GM10266 (cell line): ENCODE results near the gene WNT4.

Experiments
- DNase-seq: peaks from one replicate; pipeline ENCODE4 v3.0.0; 2012; ENCODE audit errors: extremely low spot score
- TF ChIP-seq, protein P1 (sequence below): IDR thresholded peaks from 2 replicates; pipeline ENCODE4 v1.5.1; 2012; ENCODE audit warnings: mild to moderate bottlenecking, low read depth; ENCODE audit not compliant: control insufficient read depth, insufficient read depth; ENCODE audit errors: missing control alignments

Gene WNT4

DNA sequence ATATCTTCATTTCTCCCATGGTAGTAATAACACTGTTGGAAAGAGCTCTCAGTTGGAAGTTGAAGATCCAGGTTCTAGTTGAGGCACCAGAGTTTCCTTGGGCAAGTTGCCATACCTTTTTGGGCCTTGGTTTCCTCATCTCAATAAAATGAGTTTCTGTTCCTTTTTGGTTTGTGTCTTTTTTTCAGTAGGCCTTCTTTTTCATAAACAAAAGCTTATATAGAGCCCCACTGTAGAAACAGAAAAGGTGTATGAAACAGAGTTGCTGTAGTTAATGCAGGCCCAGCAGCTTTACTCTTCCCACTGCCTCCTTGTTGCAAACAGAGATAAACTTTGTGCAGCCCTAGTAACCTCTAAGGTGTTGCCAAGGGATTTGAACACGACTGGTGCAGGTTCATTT lies 41.7 kb downstream of the WNT4 start:
- no peak for DNase-seq
- TF ChIP-seq, protein P1, sequence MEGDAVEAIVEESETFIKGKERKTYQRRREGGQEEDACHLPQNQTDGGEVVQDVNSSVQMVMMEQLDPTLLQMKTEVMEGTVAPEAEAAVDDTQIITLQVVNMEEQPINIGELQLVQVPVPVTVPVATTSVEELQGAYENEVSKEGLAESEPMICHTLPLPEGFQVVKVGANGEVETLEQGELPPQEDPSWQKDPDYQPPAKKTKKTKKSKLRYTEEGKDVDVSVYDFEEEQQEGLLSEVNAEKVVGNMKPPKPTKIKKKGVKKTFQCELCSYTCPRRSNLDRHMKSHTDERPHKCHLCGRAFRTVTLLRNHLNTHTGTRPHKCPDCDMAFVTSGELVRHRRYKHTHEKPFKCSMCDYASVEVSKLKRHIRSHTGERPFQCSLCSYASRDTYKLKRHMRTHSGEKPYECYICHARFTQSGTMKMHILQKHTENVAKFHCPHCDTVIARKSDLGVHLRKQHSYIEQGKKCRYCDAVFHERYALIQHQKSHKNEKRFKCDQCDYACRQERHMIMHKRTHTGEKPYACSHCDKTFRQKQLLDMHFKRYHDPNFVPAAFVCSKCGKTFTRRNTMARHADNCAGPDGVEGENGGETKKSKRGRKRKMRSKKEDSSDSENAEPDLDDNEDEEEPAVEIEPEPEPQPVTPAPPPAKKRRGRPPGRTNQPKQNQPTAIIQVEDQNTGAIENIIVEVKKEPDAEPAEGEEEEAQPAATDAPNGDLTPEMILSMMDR: no peak

DNA sequence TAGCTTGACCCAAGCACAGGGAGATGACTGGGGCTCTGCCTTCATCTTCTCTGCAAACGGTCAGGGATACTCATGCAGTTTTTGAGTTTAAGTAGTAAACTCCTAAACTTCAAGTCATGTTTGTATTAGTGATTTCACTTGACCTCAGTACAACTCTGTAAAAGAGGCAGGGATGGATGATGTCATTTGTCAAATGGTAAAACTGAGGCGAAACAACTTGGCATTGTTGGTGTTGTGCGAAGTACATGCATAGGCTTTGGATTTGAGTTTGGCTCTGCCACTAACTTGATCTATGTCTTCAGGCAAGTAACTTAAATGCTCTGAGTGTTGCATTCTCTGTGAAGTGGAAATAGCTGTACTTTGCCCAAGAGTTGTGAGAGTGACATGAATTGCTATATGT lies 42.7 kb downstream of the WNT4 start:
- TF ChIP-seq, protein P1: no peak

DNA sequence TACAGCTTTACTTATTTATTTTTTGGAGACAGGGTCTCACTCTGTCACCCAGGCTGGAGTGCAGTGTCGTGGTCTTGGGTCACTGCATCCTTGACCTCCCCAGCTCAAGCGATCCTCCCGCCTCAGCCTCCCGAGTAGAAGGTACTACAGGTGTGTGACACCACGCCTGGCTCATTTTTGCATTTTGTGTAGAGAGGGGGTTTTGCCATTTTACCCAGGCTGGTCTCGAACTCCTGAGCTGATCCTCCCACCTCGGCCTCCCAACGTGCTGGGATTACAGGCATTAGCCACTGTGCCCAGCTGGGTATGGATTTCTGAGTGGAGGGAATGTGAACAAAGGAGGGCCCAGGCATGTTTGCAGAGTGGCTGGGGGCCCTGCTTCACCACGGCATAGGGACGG lies 44.1 kb downstream of the WNT4 start:
- TF ChIP-seq, protein P1: no peak
- no peak for DNase-seq

More for the DNA sequence above, 42.7 kb downstream of the WNT4 start:
- no peak for DNase-seq

DNA sequence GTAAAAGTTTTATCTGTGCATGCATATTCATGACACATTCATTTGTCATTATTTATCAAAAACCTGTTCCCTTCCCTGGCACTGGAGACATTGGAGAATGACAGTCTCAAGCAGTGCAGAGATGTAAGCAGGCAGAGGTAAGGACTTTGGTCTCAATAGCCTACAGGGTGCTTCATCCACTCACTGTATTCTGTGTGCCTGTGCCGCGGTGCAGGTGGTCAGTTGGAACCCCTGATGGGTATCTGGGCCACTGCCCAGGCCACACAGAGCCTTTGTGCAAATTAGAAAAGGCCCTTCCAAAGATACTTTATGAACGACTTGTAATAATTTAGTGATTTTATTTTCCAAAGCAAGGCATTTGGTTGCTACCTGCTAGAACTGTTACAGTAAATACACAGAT lies 46.4 kb downstream of the WNT4 start:
- TF ChIP-seq, protein P1: no peak
- DNase-seq: no peak

DNA sequence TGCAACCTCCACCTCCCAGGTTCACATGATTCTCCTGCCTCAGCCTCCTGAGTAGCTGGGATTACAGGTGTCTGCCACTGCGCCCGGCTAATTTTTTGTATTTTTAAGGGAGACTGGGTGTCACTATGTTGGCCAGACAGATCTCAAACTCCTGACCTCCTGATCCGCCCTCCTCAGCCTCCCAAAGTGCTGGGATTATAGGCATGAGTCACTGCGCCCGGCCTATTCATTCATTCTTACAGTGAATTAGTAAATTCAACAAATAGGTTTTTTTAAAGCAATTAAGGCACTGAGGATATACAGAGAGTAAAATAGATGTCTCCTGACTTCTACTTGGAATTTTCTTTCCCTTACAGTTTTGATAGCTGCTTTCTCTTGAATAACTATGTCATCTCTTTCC lies 46.9 kb downstream of the WNT4 start:
- DNase-seq: no peak
- TF ChIP-seq, protein P1: no peak

DNA sequence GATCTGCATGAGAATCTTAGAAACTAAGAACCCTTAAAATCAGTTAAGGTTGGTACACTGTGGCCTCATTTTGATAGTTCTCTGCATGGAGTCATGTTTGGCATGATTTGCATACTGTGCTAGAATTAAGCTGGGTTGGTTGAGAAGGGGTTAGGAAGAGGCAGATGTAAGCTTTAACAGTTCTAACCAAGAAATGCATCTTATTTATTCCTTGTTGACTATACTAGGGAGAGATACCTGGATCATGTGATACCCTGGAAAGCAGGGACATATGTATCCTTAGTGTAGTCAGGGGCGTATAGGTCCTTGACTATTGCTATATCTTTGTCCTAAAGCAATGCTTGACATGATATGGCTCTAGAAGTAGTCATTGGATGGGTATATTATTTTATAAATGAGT lies 49.4 kb downstream of the WNT4 start:
- TF ChIP-seq, protein P1: no peak
- no peak for DNase-seq

DNA sequence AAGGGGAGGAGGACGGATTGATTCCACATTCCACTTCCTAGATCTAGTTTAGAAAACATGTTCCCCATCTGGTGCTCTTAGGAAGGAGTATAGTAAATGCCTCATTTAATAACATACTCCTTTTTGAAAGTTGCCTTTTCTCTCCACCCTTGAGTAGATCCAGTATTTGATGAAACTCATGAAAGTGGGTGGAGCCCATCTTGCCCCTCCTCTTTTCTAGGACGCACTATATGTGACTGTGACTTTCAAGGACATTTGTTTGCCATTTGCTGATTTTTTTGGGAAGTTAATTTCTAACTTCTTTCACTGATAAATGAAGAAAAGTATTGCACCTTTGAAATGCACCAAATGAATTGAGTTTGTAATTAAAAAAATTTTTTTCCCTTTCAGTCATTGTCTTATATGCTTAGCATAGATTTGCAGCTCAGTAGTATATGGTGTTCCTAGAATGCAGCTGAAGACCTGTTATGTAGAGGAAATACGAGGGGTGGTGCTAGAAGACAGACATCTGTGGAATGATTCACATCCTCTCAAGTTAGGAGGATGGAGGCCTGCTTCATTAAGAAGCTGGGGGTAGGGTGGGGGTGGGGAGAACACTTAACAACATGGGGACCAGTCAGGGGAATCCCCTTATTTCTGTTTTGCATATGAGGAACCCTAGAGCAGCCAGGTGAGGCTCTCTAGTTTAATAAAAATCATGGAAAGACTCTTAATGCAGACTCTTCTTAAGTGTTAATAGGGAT lies 50.7 kb downstream of the WNT4 start:
- TF ChIP-seq, protein P1: peak; percentile 8
- DNase-seq: peak; percentile 32
